Suprapubic skin (tissue), 4 donors: ENCODE measurements around the gene MARF1. TPM values are rescaled to one million over a fixed set of nuclear protein-coding genes. Genes with fewer than 3 reads are reported as not detected.
A peak's percentile ranks its signal among the peaks of the same experiment; 100 is the strongest.
"Not testable (repeated sequence)": the region's sequence is repeated elsewhere in the genome, so short reads cannot be mapped to it uniquely, and the experiment has no call there.

Experiments used
- DNase-seq, 2 donors: peaks; one replicate each; pipeline ENCODE4 v3.0.0-alpha.2; 2019; ENCODE audit warnings: low spot score in 2 of 2
- H3K27ac ChIP-seq: fragments of 200-600 bp; sonication (generic); one replicate; pipeline ENCODE4 v1.5.1; 2019
- H3K27me3 ChIP-seq: fragments of 200-600 bp; sonication (generic); one replicate; pipeline ENCODE4 v1.5.1; 2019
- H3K36me3 ChIP-seq: fragments of 200-600 bp; sonication (generic); one replicate; pipeline ENCODE4 v1.5.1; 2019
- H3K4me1 ChIP-seq: fragments of 200-600 bp; sonication (generic); one replicate; pipeline ENCODE4 v1.5.1; 2019
- H3K4me3 ChIP-seq: fragments of 200-600 bp; sonication (generic); one replicate; pipeline ENCODE4 v1.5.1; 2019; ENCODE audit warnings: mild to moderate bottlenecking
- H3K9me3 ChIP-seq: fragments of 200-600 bp; sonication (generic); one replicate; pipeline ENCODE4 v1.5.1; 2019
- EP300 ChIP-seq: sonication (generic); formaldehyde crosslinking; IDR thresholded peaks from one replicate; pipeline ENCODE4 v1.6.1; 2017; ENCODE audit warnings: antibody characterized with exemption
- POLR2A ChIP-seq, 2 donors: fragments of 450-650 bp; IDR thresholded peaks; one replicate each; pipeline ENCODE4 v1.6.1; 2017; ENCODE audit warnings: antibody characterized with exemption in 2 of 2, mild to moderate bottlenecking in 2 of 2, moderate library complexity in 2 of 2
- POLR2AphosphoS5 ChIP-seq, 3 donors: sonication (generic); formaldehyde crosslinking; IDR thresholded peaks; one replicate each; pipeline ENCODE4 v1.6.1; 2017; ENCODE audit warnings: antibody characterized with exemption in 3 of 3
- WGBS: methylation state at CpG from one replicate; pipeline ENCODE4 v1.1.5; 2018; 5-methylcytosine and 5-hydroxymethylcytosine counted together
- total RNA-seq, 4 donors: library from RNA; depleted of rRNA; stranded (reverse); fragments of >200 nt; gene quantifications; one replicate each; pipeline ENCODE4 v1.1.0, GENCODE V29; 2016
- TF ChIP-seq, protein P1 (sequence below), 2 donors: fragments of 200-600 bp in 1 of 2; fragments of 450-650 bp in 1 of 2; sonication (generic) in 1 of 2; IDR thresholded peaks; one replicate each; pipeline ENCODE4 v1.5.1; 2016 to 2019; ENCODE audit warnings: antibody characterized with exemption in 2 of 2, mild to moderate bottlenecking in 1 of 2, moderate library complexity in 1 of 2

MARF1 gene
- total RNA-seq, 4 donors from 2014 or later = 36.2 to 117 (median 44.2) TPM

DNA sequence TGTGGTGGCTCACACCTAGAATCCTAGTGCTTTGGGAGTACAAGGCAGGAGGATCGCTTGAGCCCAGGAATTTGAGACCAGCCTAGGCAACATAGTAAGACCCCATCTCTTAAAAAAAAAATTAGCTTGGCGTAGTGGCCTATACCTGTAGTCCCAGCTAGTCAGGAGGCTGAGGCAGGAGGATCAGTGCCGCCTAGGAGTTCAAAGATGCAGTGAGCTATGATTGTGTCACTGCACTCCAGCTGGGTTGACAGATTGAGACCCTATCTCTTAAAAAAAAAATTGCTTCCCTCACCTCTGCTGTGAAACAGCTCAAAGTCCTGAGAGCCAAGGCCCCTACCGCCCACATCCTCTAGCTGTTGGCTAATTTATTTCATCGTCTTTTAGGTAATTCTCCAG lies 17.2 kb upstream of the MARF1 start:
- no peaks in the 10 kb centered on the region for H3K4me1 ChIP-seq
- peak in 1 of 2 donors; percentile 35 for DNase-seq
- H3K9me3 ChIP-seq = no peaks in the 10 kb centered on the region
- H3K4me3 ChIP-seq = no peak overlapping the region
- no peaks in the 10 kb centered on the region for H3K27me3 ChIP-seq
- H3K36me3 ChIP-seq = peaks cover 30% of the 10 kb centered on the region
- WGBS = 93% methylated on average over 5 of the region's 5 CpGs
- no peak overlapping the region for H3K27ac ChIP-seq
- TF ChIP-seq EP300 (no peak), POLR2AphosphoS5 (IDR thresholded peaks at IDR 0.05) (no peak), POLR2A (IDR thresholded peaks at IDR 0.05) (no peak)
- TF ChIP-seq, protein P1, sequence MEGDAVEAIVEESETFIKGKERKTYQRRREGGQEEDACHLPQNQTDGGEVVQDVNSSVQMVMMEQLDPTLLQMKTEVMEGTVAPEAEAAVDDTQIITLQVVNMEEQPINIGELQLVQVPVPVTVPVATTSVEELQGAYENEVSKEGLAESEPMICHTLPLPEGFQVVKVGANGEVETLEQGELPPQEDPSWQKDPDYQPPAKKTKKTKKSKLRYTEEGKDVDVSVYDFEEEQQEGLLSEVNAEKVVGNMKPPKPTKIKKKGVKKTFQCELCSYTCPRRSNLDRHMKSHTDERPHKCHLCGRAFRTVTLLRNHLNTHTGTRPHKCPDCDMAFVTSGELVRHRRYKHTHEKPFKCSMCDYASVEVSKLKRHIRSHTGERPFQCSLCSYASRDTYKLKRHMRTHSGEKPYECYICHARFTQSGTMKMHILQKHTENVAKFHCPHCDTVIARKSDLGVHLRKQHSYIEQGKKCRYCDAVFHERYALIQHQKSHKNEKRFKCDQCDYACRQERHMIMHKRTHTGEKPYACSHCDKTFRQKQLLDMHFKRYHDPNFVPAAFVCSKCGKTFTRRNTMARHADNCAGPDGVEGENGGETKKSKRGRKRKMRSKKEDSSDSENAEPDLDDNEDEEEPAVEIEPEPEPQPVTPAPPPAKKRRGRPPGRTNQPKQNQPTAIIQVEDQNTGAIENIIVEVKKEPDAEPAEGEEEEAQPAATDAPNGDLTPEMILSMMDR (IDR thresholded peaks at IDR 0.05) = no peak

- Histone ChIP-seq H3K9me3 (no peaks in the 10 kb centered on the region), H3K36me3 (peaks cover 14% of the 10 kb centered on the region), H3K27ac (no peak overlapping the region), H3K4me3 (no peak overlapping the region), H3K27me3 (no peaks in the 10 kb centered on the region), H3K4me1 (peaks cover 5% of the 10 kb centered on the region)
- 91% methylated on average over 5 of the region's 5 CpGs for WGBS
- no peak for DNase-seq
- TF ChIP-seq EP300 = no peak
- no peak for TF ChIP-seq POLR2AphosphoS5 (IDR thresholded peaks at IDR 0.05)
- TF ChIP-seq POLR2A (IDR thresholded peaks at IDR 0.05) = no peak
- TF ChIP-seq, protein P1 (IDR thresholded peaks at IDR 0.05) = no peak
Observed at GRCh38 chr16:15658556-15658955, 15.6 kb upstream of the MARF1 start.

DNA sequence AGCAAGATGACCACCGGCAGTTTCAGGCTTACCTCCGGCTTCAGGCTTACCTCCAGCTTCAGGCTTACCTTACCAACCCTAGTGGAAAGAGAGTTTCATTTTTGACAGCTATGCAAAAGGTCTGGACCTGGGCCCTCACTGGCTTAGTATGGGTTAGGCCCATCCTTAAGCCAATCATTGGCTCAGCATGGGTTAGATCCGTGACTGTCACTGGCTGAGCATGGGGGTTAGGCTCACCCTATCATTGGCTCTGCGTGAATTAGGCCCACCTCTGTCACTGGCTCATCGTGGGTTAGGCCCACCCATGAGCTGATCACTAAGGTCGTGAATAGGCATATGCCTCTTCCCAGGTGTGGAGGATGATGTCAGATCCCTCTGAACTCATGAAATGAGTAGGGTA lies 15.2 kb upstream of the MARF1 start:
- TF ChIP-seq POLR2A (IDR thresholded peaks at IDR 0.05) = no peak
- TF ChIP-seq EP300 = no peak
- TF ChIP-seq, protein P1 (IDR thresholded peaks at IDR 0.05) = no peak
- no peak for TF ChIP-seq POLR2AphosphoS5 (IDR thresholded peaks at IDR 0.05)
- 79% methylated on average over 6 of the region's 6 CpGs for WGBS
- Histone ChIP-seq H3K4me3 (no peak overlapping the region), H3K36me3 (peaks cover 14% of the 10 kb centered on the region), H3K9me3 (no peaks in the 10 kb centered on the region), H3K4me1 (peaks cover 9% of the 10 kb centered on the region), H3K27ac (no peak overlapping the region), H3K27me3 (no peaks in the 10 kb centered on the region)
- DNase-seq = no peak

GRCh38 chr16:15655561-15655960 lies 12.6 kb upstream of the MARF1 start:
- not testable (repeated sequence) for H3K9me3 ChIP-seq, H3K27ac ChIP-seq, H3K36me3 ChIP-seq, H3K4me3 ChIP-seq, H3K27me3 ChIP-seq, DNase-seq
- WGBS = 92% methylated on average over 4 of the region's 6 CpGs
- peaks cover 34% of the 10 kb centered on the region for H3K4me1 ChIP-seq

DNA sequence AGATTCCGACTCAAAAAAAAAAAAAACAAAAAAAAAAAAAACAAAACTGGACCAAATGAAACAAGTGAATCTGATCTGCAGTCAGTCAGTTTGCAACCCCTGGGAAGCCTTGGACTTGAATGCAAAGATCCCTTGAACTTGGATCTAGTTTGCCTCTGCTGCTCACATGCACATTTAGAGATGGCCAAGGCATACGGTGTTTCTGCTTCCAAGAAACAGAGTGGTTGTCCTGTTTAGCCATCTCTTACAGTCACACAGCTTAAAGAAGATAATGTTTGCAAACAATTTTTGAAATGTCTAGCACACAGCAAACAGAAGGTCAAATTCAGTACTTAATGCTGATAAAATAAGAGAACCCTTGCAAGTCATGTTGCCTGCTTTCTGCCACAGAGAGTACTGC lies 11.6 kb upstream of the MARF1 start:
- DNase-seq = no peak
- Histone ChIP-seq H3K36me3 (peaks cover 3% of the 10 kb centered on the region), H3K9me3 (no peaks in the 10 kb centered on the region), H3K4me1 (peaks cover 38% of the 10 kb centered on the region), H3K27ac (no peak overlapping the region), H3K4me3 (no peak overlapping the region), H3K27me3 (no peaks in the 10 kb centered on the region)
- no peak for TF ChIP-seq EP300
- TF ChIP-seq POLR2A (IDR thresholded peaks at IDR 0.05) = no peak
- no peak for TF ChIP-seq POLR2AphosphoS5 (IDR thresholded peaks at IDR 0.05)
- TF ChIP-seq, protein P1 (IDR thresholded peaks at IDR 0.05) = no peak
- 56% methylated on average over 2 of the region's 2 CpGs for WGBS

GRCh38 chr16:15653227-15653626 lies 10.3 kb upstream of the MARF1 start:
- DNase-seq = peak in 1 of 2 donors; percentile 63
- H3K36me3 ChIP-seq = peaks cover 3% of the 10 kb centered on the region
- no peak for TF ChIP-seq EP300
- TF ChIP-seq POLR2AphosphoS5 (IDR thresholded peaks at IDR 0.05) = no peak
- no peak for TF ChIP-seq POLR2A (IDR thresholded peaks at IDR 0.05)
- TF ChIP-seq, protein P1 (IDR thresholded peaks at IDR 0.05) = no peak
- H3K4me3 ChIP-seq = no peak overlapping the region
- H3K27ac ChIP-seq = peak overlapping the region; percentile 5
- WGBS = 16% methylated on average over 4 of the region's 4 CpGs
- no peaks in the 10 kb centered on the region for H3K9me3 ChIP-seq
- peaks cover 40% of the 10 kb centered on the region for H3K4me1 ChIP-seq
- no peaks in the 10 kb centered on the region for H3K27me3 ChIP-seq
